ENCODE results near the gene BMPR1B. TPM values are rescaled to one million over a fixed set of nuclear protein-coding genes. Genes with fewer than 3 reads are reported as not detected.
"Not testable (repeated sequence)": the region's sequence is repeated elsewhere in the genome, so short reads cannot be mapped to it uniquely, and the experiment has no call there.

BMPR1B gene
- total RNA-seq, 2 experiments from 2014 or later = not detected

GRCh38 chr4:94831607-94832006 is 73.9 kb downstream of the BMPR1B start:
- TF ChIP-seq CTCF (IDR thresholded peaks at IDR 0.05) = no peak
- intact Hi-C loops (cut with DNase I, micrococcal nuclease) = no loop called here
- Mint-ChIP-seq H3K27me3 (no peaks in the 10 kb centered on the region), H3K9me3 (no peaks in the 10 kb centered on the region), H3K4me3 (no peak overlapping the region), H3K36me3 (ENCODE audit: low read depth) (no peaks in the 10 kb centered on the region), H3K4me1 (ENCODE audit: low read depth) (no peaks in the 10 kb centered on the region), H3K27ac (no peak overlapping the region)
- Histone ChIP-seq H3K4me3 (ENCODE audit: low read length) (no peak overlapping the region), H3K36me3 (ENCODE audit: insufficient read depth, low read length) (no peaks in the 10 kb centered on the region), H3K27ac (ENCODE audit: low read depth in 1 of 2, low read length in 2 of 2) (no peak overlapping the region), H3K27me3 (ENCODE audit: control insufficient read depth in 1 of 2, insufficient read depth in 2 of 2, low read length in 2 of 2) (no peaks in the 10 kb centered on the region), H3K4me1 (ENCODE audit: insufficient read depth, low read length) (no peaks in the 10 kb centered on the region), H3K9me3 (ENCODE audit: control insufficient read depth in 1 of 2, insufficient read depth in 1 of 2, low read length in 2 of 2) (no peaks in the 10 kb centered on the region)
- CTCF ChIA-PET = no interaction called here
- POLR2A ChIA-PET = no interaction called here
- ATAC-seq (ENCODE audit: poor library complexity) (no peak), DNase-seq (no peak)

DNA sequence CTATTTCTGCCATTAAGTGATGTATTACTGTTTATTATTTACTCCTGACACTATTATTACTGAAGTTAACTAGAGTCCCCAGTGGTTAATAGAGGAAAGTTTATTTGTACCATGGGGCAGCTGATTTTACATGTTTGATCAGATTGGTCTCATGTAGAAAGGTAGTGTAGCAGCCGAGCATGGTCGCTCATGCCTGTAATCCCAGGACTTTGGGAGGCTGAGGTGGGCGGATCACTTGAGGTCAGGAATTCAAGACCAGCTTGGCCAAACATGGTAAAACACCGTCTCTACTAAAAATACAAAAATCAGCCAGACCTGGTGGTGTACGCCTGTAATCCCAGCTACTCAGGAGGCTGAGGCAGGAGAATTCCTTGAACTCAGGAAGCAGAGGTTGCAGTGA is 74.6 kb downstream of the BMPR1B start:
- H3K4me3 ChIP-seq (ENCODE audit: low read length); ATAC-seq (ENCODE audit: poor library complexity); H3K27me3 Mint-ChIP-seq; H3K9me3 ChIP-seq (ENCODE audit: control insufficient read depth in 1 of 2, insufficient read depth in 1 of 2, low read length in 2 of 2); H3K4me1 Mint-ChIP-seq (ENCODE audit: low read depth); H3K27ac ChIP-seq (ENCODE audit: low read depth in 1 of 2, low read length in 2 of 2); POLR2A ChIA-PET; CTCF ChIA-PET; H3K4me1 ChIP-seq (ENCODE audit: insufficient read depth, low read length); intact Hi-C loops (cut with DNase I, micrococcal nuclease); H3K27me3 ChIP-seq (ENCODE audit: control insufficient read depth in 1 of 2, insufficient read depth in 2 of 2, low read length in 2 of 2); H3K36me3 Mint-ChIP-seq (ENCODE audit: low read depth); H3K4me3 Mint-ChIP-seq; DNase-seq; H3K36me3 ChIP-seq (ENCODE audit: insufficient read depth, low read length); H3K9me3 Mint-ChIP-seq; H3K27ac Mint-ChIP-seq: not testable (repeated sequence)

DNA sequence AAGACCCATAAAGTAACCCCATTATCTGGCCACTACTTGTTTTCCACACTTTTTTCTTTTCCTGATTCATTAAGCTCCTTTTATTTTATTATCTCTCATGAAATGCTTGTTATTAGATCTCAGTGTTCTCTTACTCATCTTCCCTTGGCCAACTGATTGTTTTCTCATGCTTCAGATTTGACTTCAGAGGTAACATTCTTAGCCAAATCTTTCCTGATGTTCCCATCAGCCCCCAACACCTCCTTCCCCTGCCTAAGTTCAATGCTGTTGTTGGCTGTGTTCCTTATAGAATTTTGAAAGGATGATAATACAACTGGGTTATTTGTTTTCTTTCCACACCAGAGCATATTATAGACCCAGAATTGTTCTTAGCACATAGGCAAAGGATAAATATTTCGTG is 75.6 kb downstream of the BMPR1B start:
- DNase-seq (no peak), ATAC-seq (ENCODE audit: poor library complexity) (no peak)
- no peaks in the 10 kb centered on the region for H3K9me3 ChIP-seq (ENCODE audit: control insufficient read depth in 1 of 2, insufficient read depth in 1 of 2, low read length in 2 of 2)
- Mint-ChIP-seq H3K36me3 (ENCODE audit: low read depth) (no peaks in the 10 kb centered on the region), H3K4me1 (ENCODE audit: low read depth) (no peaks in the 10 kb centered on the region), H3K27me3 (no peaks in the 10 kb centered on the region), H3K9me3 (no peaks in the 10 kb centered on the region), H3K4me3 (no peak overlapping the region), H3K27ac (no peak overlapping the region)
- H3K36me3 ChIP-seq (ENCODE audit: insufficient read depth, low read length) = no peaks in the 10 kb centered on the region
- intact Hi-C loops (cut with DNase I, micrococcal nuclease) = no loop called here
- ChIA-PET POLR2A (no interaction called here), CTCF (no interaction called here)
- no peaks in the 10 kb centered on the region for H3K27me3 ChIP-seq (ENCODE audit: control insufficient read depth in 1 of 2, insufficient read depth in 2 of 2, low read length in 2 of 2)
- H3K4me1 ChIP-seq (ENCODE audit: insufficient read depth, low read length) = no peaks in the 10 kb centered on the region
- H3K4me3 ChIP-seq (ENCODE audit: low read length) = no peak overlapping the region
- no peak overlapping the region for H3K27ac ChIP-seq (ENCODE audit: low read depth in 1 of 2, low read length in 2 of 2)
- TF ChIP-seq CTCF (IDR thresholded peaks at IDR 0.05) = no peak

DNA sequence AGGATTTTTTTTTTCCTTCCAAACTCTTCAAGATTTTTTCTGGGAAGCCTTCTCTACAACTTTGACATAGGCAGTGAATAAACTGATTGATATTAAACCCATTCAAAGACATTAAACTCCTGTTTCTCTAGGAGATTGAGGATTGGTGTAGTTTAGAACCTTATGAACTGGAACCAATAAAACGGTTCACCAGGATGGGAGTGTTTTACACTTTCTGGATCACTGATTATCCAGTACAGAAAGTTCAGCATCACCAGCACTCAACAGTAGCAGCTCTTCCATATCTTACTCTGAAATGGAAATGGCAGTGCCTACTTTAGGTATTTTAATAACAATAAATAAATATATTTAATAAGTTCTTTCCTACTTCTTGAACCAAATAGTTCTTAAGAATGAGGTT is 76.7 kb downstream of the BMPR1B start:
- no peak overlapping the region for H3K27ac Mint-ChIP-seq
- intact Hi-C loops (cut with DNase I, micrococcal nuclease) = no loop called here
- no peak for ATAC-seq (ENCODE audit: poor library complexity)

GRCh38 chr4:94841166-94841863 is 83.6 kb downstream of the BMPR1B start:
- H3K36me3 ChIP-seq (ENCODE audit: insufficient read depth, low read length); DNase-seq; POLR2A ChIA-PET; H3K27me3 ChIP-seq (ENCODE audit: control insufficient read depth in 1 of 2, insufficient read depth in 2 of 2, low read length in 2 of 2); intact Hi-C loops (cut with DNase I, micrococcal nuclease); H3K9me3 Mint-ChIP-seq; ATAC-seq (ENCODE audit: poor library complexity); H3K4me1 Mint-ChIP-seq (ENCODE audit: low read depth); H3K4me3 Mint-ChIP-seq; H3K27ac Mint-ChIP-seq; H3K4me1 ChIP-seq (ENCODE audit: insufficient read depth, low read length); H3K27me3 Mint-ChIP-seq; H3K4me3 ChIP-seq (ENCODE audit: low read length); H3K9me3 ChIP-seq (ENCODE audit: control insufficient read depth in 1 of 2, insufficient read depth in 1 of 2, low read length in 2 of 2); CTCF ChIA-PET; H3K36me3 Mint-ChIP-seq (ENCODE audit: low read depth); H3K27ac ChIP-seq (ENCODE audit: low read depth in 1 of 2, low read length in 2 of 2): not testable (repeated sequence)

More for the DNA sequence above, 76.7 kb downstream of the BMPR1B start:
- H3K4me1 Mint-ChIP-seq (ENCODE audit: low read depth) = no peaks in the 10 kb centered on the region
- no peaks in the 10 kb centered on the region for H3K36me3 ChIP-seq (ENCODE audit: insufficient read depth, low read length)
- no peaks in the 10 kb centered on the region for H3K4me1 ChIP-seq (ENCODE audit: insufficient read depth, low read length)
- no peak for TF ChIP-seq CTCF (IDR thresholded peaks at IDR 0.05)
- no peaks in the 10 kb centered on the region for H3K9me3 Mint-ChIP-seq
- H3K4me3 ChIP-seq (ENCODE audit: low read length) = no peak overlapping the region
- H3K27me3 Mint-ChIP-seq = no peaks in the 10 kb centered on the region
- H3K4me3 Mint-ChIP-seq = no peak overlapping the region
- no peak overlapping the region for H3K27ac ChIP-seq (ENCODE audit: low read depth in 1 of 2, low read length in 2 of 2)
- no peaks in the 10 kb centered on the region for H3K36me3 Mint-ChIP-seq (ENCODE audit: low read depth)
- ChIA-PET POLR2A (no interaction called here), CTCF (interaction anchor here (0.6 kb wide), 1 partner anchor 64 kb away, joined by 3 read pairs; no protein-coding TSS in a partner anchor)
- H3K27me3 ChIP-seq (ENCODE audit: control insufficient read depth in 1 of 2, insufficient read depth in 2 of 2, low read length in 2 of 2) = no peaks in the 10 kb centered on the region
- no peaks in the 10 kb centered on the region for H3K9me3 ChIP-seq (ENCODE audit: control insufficient read depth in 1 of 2, insufficient read depth in 1 of 2, low read length in 2 of 2)
- no peak for DNase-seq
